SKM-1 (cell line): ENCODE results near the gene EPHX1.
"Not testable (repeated sequence)": the region's sequence is repeated elsewhere in the genome, so short reads cannot be mapped to it uniquely, and the experiment has no call there.

Experiments
- DNase-seq: peaks from one replicate; lab custom pipeline; 2025; ENCODE audit not compliant: unreplicated experiment; lab: John Stamatoyannopoulos, UW

The EPHX1 gene

DNA sequence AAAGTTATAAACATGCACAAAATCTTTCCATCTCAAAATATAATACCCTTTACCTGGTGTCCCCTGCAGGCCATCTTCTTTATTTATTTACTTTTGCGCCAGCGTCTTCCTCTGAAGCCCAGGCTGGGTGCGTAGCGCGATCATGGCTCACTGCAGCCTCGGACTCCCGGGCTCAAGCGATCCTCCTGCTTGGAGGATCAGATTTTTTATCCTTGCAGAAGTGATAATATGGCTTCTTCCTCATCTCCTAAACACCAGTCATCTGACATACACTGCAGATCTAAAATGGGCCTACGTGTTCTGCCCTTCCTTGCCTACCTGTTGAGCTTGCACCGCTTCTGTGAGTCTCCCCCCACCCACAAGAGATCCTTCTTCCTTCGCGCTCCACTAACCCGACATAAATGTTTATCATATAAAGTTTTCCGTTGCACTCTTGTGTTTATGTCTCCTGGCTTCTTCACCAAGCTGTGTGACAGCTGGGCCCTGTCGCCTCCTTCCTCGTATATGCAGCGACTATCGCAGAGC is 32.8 kb upstream of the EPHX1 start:
- DNase-seq, result peak; percentile 83

DNA sequence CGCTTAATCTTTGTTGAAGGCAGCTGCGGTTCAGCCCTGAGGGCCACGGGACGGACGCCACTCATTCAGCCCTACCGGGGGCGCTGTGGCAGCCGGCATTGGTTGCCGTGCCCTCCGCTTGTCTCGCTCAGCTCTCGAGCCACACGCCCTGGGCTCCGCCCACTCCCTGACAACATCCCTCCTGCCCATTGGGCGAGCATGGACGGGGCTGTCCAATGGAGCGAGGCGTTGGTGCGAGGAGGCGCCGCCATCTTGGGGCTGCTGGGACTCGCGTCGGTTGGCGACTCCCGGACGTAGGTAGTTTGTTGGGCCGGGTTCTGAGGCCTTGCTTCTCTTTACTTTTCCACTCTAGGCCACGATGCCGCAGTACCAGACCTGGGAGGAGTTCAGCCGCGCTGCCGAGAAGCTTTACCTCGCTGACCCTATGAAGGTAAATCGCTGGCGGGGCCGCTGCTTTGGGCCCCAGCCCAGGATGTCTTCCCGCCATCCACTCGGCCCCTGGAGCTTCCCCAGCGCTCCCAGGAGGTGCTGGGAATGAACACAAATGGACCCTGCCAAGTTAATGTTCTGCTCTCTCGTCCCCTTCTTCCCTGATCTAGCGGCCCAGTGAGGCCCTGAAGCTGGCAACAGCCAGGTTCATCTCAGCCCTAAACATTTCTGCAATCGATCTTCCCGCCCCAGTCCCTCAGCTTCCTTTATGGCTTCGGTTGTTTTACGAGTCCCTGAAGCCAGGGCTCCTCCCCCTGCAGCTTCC is 32.2 kb upstream of the EPHX1 start, which contains the start of gene SRP9:
Gene SRP9 (plus strand): TSS at position 244 of the 754 bp plus-strand sequence. CDS start 115 bp downstream, at position 359.
- peak; percentile 99 for DNase-seq

DNA sequence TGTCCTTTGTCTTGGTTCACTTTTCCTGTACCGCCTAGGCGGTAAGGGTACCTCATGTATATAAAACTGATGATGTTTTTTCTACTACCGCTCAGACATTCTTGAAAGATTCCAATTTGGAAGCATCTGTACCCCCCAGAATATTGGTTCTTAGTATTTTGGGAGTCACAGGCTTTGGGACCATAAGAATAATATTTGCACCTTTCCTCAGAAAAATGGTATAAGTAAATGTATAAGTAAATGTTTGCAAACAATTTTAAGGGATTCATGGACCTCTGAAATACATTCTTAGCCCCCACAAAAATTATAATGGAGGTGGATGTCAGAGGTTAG is 31.6 kb upstream of the EPHX1 start:
- no peak for DNase-seq

DNA sequence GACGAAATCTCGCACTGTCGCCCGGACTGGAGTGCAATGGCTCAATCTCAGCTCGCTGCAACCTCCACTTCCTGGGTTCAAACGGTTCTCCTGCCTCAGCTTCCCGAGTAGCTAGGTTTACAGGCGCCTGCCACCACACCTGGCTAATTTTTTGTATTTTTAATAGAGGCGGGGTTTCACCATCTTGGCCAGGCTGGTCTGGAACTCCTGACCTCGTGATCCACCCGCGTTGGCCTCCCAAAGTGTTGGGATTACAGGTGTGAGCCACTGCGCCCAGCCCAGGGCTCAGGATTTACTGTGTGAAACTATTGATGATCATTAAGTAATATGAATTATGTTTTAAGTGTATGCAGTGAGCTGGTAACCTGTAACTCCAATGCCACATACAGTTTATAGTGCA is 30.8 kb upstream of the EPHX1 start:
- DNase-seq, result not testable (repeated sequence)

DNA sequence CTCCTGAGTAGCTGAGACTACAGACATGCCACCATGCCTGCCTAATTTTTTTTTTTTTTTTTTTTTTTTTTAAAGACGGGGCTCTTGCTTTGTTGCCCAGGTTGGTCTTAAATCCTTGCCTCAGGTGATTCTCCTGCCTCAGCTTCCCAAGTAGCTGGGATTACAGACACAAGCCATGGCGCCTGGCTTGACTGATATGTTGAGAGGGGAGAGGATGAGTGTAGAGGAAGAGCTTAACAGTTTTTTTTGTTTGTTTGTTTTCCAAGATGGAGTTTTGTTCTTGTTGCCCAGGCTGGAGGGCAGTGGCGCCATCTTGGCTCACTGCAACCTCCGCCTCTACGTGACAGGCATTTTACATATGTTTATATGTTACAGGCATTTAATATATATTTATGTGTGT is 29.8 kb upstream of the EPHX1 start:
- DNase-seq, result no peak

DNA sequence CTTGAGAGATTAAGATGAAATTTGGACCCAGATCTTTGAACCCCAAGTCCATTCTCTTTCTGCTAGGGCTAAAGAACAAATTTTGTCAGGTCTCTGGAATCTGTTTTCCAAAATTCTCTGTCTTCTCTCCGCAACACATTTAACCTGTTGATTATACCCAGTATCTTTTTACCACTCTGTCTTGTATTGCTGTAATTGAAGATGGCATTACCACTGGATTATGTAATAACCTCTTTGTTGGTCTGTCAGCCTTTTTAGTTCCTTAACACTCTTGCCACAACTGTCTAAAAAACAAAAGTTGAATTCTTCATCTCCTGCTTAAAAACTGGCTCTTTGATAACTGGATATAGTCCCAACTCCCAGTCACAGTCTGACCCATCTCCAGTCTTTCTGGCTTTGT is 29.3 kb upstream of the EPHX1 start:
- DNase-seq, result no peak

DNA sequence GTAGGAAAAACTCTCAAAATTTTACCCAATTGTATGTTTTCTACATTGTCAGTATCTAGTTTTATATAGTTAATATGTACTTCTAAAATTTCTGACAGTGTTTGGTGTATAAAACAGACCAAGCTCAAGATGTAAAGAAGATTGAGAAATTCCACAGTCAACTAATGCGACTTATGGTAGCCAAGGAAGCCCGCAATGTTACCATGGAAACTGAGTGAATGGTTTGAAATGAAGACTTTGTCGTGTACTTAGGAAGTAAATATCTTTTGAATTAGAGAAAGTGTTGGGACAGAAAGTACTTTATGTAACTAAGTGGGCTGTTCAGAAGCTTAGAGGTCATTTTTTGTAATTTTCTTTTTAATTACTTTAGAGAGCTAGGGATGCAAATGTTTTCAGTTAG is 20.8 kb upstream of the EPHX1 start:
- DNase-seq, result not testable (repeated sequence)

DNA sequence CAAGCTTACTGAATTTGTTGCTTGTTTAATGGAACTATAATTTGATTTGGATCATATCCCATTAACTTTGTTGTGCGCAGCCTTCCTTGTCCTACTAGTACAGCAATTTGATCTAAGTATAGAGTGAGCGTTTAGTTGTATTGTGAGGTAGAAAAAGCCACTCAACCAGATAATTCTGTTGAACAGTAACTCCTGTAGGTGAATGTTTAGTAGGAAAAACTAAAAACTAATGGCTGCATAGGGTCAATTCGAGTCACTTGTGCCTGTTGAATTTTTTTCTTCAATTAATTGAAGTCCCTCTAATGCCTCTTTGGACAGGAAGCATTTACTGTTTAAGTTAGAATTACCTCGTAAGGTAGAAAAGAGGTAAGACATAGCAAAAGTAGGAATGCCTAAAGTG is 15.0 kb upstream of the EPHX1 start:
- DNase-seq, result no peak

DNA sequence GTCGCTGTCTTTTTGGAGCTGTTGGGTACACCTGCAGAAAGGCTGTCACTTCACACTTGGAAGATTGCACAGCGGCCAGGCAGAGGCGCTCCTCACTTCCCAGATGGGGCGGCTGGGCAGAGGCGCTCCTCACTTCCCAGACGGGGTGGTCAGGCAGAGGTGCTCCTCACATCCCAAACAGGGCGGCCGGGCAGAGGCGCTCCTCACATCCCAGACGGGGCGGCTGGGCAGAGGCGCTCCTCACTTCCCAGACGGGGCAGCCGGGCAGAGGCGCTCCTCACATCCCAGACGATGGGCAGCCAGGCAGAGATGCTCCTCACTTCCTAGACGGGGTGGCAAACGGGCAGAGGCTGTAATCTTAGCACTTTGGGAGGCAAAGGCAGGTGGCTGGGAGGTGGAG is 13.8 kb upstream of the EPHX1 start:
- DNase-seq, result not testable (repeated sequence)

DNA sequence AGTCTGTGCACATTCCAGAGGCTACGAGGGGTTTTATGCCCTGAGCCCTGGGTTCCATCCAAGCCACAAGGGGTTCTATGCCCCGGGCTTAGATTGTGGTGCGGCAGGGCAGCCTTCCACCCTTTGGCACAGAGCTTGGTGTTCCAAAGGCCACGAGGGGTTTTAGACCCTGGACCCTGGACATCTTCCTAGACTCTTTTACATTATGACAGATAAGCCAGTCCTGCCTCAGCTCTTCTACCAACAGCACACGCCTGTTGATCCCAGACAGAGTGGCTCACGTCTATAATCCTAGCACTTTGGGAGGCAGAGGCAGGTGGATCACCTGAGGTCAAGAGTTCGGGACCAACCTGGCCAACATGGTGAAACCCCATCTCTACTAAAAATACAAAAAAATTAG is 8.8 kb upstream of the EPHX1 start:
- not testable (repeated sequence) for DNase-seq

DNA sequence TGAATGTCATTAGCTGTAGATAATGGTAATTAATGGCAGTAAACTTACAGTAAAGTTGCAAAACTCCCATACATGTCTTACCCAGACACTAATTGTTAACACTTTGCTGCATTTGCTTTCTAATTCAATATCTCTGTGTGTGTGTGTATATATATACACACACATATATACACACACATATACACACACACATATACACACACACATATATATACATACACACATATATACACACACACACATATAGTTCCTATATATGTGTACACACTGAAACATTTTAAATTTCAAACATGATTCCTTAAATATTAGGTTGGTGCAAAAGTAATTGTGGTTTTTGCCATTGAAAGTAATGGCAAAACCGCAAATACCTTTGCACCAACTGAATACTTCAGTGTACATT is 3.7 kb upstream of the EPHX1 start:
- DNase-seq, result no peak

DNA sequence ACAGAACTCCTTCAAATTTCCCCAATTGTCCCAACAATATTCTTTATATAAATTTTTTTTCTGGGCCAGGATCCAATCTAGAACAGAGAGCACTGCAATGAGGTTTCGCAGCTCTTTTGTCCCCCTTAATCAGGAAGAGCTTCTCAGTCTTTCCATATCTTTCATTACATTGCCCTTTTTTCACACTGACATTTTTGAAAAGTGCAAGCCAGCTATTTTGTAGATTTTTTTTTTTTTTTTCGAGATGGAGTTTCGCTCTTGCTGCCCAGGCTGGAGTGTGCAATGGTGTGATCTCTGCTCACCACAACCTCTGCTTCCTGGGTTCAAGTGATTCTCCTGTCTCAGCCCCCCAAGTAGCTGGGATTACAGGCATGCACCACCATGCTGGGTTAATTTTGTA is 3.2 kb upstream of the EPHX1 start:
- not testable (repeated sequence) for DNase-seq

DNA sequence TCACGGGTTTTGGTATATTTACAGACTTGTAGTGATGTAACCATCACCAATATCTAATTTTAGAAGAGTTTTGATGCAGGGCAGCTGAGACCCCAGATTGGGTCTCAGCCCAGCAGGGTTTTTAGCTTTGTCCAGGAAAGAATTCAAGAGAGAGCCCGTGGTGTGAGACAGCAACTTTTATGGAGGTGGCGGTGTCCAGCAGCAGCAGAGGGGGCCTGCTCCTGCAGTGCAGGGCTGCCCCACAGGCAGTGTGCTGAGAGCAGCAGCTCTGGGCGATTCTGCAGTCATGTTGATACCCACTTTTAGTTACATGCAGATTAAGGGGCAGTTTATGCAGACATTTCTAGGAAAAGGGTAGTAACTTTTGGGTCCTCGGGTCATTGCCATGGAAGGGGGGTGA is 1.8 kb upstream of the EPHX1 start:
- DNase-seq, result no peak

DNA sequence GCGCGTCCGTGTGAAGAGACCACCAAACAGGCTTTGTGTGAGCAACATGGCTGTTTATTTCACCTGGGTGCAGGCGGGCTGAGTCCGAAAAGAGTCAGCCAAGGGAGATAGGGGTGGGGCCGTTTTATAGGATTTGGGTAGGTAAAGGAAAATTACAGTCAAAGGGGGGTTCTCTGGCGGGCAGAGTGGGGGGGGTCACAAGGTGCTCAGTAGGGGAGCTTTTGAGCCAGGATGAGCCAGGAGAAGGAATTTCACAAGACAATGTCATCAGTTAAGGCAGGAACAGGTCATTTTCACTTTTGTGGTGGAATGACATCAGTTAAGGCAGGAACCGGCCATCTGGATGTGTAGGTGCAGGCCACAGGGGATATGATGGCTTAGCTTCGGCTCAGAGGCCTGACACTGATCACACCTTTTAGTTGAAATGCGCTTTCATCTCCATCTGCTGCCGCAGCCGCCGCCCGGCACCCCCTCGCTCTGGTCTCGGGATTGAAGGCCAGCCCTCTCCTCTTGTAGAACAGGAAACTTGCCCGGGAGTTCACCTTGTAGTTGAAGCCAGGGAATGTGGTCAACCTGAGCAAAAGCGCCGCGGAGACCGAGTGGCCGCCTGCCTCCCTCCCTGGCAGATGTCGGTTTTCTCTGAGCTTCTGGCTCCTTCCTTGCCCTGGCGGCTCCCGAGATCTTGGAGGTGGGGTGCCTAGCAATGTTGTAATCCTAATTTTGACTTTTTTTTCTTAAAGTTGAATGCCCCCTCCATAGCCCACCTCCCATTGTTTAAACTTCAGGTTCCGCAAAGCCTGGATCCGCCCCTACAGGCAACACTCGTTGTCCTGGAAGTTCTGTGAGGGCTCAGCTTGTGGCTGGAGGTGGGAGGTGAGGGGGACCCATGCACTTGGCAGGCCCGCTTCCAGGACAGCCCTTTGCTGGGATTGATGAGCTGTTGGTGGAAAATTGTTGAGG is 935 bp downstream of the EPHX1 start:
- not testable (repeated sequence) for DNase-seq

DNA sequence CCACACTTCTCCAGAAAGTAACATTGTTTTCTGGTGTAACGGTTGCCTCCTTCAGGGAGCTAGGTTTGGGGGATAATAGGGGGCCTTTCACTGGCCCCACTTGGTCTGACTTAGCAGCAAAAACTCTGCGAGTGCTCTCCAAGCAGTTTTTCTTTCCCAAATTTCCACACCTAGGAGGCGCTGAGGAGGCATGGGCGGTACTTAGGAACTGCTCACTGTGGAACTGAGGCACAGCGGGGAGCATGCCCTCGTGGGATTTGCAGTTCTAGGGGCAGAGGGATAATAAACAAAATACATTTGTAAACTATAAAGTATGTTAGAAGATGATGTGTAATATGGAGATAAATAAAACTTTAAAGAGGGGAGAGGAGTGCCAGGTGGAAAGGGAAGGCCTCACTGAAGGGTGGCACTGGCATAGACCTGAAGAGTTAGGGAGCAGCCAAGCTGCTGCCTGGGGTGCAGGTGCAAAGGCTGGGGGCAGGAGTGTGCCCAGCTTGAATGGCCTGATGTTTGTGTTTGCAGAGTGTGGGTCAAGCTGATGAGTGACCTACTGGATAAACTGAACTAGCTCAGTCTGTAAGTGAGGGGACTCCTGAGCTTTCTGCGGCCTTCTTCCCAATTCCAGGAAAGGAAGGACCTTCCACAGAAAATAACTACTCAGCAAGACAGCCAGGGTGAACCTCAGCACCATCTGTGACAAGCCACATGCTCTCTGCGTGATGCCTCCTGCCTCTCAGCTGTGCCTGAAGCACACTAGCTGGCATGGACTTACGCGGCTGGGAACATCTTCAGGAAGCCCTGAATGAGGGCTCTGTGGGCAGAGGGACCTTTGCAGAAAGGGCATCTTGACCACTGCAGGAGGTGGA is 1.9 kb downstream of the EPHX1 start:
- DNase-seq, result no peak

DNA sequence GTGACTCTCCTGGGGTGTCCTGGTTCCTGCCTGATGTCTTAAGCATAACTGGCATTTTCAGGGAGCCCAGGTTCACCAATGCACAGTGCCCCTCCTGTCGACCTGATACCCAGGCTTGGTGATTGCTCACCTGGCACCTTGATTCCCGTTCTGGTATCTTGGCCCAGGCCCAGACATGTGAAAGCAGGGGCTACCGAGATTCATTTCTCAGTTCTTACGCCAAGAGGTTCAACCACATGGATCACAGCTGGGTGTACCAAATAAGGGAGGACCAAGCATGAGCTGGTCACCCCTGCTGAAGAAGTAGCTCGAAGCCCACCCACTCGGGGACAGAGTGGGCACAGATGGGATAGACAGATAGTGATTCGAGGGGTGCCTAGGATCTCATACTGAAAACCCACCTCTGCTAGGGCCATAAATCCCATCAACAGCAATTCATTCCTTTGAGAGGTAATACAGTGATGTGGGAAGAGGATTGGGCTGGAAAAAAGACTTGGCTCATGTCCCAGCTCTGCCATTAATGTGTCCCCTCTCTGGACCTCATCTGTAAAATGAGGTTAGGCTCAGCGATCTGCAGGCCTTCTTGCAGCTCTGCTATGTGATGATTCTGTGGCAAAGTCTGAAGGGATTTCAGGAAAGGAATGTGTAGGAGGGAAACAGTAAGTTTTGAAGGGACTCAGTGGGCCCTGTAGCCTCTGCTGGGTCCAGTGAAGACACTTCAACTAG is 2.7 kb downstream of the EPHX1 start:
- DNase-seq, result no peak

DNA sequence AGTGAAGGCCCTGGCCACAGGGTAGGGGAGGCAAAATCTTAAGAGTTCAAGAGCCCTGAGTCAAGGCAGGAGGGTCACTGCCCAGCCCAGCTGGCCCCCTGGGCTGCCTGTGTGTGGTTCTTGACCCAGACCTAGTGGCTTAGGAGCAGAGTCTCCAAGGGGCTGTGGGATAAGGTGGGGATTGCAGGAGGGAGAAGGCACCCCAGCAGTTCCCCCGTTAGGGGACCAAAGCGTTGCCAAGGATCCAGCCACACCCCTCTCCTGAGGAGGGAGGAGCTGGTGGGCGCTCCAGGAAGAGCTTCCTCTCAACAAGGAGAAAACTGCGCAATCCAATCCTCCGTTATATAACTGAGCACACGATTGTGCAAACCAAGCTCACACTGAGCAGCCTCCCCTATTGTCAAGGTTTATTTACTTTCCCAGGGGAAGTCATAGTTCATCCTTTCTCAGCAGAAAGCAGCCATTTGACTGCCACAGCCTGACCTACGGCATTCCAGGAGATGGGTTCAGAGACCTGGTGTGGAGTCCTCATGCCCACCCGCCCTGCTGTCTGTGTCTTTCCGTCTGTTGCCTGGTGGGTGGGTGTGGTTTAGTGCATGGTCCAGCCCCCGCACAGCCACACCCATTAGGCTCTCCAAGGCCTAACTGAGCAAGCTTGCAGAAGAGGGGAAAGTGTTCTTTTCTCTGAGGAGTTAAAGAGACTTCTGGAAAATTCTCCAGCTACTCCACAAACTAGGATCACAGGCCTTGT is 3.5 kb downstream of the EPHX1 start:
- DNase-seq, result peak; percentile 95

DNA sequence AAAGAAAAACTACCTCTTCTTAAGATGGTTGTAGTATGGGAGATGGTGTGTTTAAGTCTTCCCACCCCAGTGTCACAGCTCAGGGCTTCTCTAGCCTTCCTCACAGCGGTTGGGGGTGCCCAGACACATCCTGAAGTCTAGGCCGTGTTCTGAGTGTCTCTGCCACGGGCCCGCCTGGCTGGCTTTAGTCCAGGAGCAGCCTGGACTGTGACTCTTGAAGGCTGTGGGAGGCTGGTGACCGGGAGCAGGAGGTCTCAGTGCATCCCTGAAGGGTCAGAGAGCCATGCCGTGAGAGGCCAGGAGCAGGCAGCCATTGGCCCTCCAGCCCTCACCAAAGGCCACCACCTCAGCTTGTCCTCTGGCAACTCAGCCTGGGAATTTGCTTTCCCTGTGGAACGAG is 4.5 kb downstream of the EPHX1 start:
- no peak for DNase-seq

DNA sequence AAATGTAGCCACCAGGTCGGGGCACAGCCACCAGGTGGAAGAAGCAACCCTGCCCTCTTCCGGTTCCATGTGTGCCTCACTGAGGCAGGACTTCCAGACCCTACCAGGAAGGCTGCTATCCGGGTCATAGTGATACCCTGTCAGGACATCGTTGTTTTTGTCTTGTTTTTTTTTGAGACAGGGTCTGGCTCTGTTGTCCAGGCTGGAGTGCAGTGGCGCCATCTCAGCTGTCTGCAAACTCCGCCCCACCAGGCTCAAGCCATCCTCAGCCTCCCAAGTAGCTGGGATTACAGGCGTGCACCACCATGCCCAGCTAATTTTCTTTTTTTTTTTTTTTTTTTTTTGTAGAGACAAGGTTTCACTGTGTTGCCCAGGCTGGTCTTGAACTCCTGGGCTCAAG is 5.2 kb downstream of the EPHX1 start:
- DNase-seq, result not testable (repeated sequence)
